ENCODE measurements around the gene BMPR1B.

Gene BMPR1B

DNA sequence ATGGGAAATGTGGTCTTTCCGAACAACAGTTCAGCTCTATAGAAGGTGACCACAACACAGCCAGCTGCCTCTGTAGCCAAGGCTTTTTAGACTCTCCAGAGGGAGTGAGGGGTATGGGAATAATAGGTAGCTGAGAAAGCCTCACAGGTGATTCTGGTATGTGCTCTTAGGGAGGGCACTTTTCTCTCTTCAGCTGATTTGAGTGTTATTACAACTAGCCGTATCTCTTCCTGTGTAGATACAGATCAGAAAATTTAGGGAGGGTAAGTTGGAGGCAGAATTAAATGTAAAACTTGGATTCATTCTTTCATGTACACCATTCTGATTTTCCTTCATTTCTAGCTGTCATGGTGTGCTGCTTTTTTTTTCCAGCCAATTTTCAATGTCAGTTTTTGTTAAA is 154.9 kb downstream of the BMPR1B start:
- no peak for DNase-seq (ENCODE audit: low read depth)

DNA sequence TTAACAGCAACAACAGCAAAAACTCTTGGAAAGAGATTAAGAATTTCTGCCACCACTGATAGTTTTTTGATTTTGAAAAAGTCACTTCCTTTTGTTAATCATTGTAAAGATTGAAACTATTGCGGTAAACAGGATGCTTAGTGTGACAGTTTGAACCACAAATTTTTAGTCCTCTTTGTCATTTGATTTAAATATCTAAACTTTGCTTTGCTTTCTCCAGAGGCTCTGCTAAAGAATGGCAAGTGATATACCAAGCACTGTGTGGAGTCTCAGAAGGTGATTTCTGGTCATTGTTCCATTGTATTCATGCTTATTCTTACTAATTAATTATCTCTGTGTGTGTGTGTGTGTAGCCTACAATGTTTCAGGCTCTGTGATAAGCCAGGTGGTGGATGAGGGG is 155.6 kb downstream of the BMPR1B start:
- DNase-seq (ENCODE audit: low read depth): no peak

GRCh38 chr4:94917146-94917545 is 159.4 kb downstream of the BMPR1B start:
- no peak for DNase-seq (ENCODE audit: low read depth)

DNA sequence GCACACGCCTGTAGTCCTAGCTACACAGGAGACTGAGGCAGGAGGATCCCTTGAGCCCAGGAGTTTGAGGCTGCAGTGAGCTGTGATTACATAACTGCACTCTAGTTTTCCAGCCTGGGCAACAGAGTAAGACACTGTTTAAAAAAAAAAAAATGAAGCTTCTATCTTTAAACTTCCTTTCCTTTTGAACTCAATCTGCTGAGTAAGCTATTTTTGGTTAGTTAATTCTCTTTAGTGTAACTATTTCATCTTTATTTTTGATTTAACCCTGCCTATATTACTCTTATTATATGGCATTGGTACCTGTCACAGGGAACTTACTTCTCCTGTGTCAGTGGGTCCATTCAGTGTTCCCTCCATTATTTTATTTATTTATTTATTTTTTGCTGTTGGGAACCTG is 160.8 kb downstream of the BMPR1B start:
- no peak for DNase-seq (ENCODE audit: low read depth)

GRCh38 chr4:94920369-94920768 is 162.6 kb downstream of the BMPR1B start:
- no peak for DNase-seq (ENCODE audit: low read depth)

DNA sequence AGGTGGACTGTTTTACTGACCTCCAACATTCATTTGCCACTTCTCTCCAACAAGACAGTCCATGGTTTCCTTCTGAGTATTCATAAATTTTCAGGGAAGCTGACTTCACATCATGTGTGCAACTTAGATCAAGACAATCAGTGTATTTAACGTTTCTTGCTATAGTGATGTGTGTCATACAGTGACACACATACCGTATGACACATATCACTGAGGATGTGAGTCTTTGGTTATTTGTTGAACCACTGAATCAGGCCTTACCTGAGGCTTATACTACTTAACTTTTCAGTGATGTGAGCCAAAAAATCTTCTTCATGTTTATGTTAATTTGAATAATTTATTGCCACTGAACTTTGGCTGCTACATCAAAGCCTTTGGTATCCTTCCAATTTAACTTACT is 166.8 kb downstream of the BMPR1B start:
- DNase-seq (ENCODE audit: low read depth): no peak

DNA sequence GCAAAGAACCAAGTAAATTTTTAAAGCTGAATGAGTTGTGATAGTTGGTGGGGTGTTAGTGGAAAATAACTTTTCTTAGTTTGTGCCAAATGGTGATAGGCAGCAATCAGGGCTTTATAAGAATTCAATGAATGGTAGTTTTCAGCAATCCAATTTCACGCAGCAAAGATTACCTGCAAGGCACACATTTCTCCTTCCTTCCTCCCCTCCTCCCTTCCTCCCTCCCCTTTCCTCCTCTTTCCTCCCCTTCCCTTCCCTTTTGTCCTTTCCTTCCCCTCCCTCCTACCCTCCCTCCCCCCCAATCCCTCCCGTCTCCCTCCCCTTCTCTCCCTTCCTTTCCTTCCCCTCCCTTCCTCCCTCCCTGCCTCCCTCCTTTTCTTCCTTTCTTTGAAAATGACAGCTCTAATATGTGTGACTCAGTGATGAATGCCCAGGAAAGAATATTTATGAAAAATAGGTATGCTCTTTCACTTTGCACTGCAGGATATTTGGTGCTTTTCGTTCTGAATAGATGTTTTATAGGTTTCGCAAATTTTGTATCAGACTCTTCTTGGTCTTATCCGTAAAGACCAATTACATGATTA is 168.1 kb downstream of the BMPR1B start:
- DNase-seq (ENCODE audit: low read depth): no peak

DNA sequence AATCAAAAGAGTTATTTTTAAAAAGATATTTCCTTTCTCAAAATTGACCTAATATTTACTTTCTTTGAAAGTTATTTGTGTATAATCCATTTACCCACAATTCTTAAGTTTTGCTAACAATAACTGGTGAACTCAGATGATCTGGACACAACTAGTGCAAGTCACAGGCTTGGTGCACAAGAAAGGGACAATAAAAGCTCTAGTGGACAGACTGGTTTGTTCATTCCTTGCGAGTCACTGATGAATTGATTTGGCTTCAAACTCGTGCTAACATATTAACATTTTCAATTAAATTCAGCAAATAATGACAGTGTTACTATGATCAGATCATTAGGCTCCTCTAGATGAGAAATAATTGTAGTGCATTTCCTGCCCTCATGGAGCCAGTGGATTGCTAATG is 169.2 kb downstream of the BMPR1B start:
- DNase-seq (ENCODE audit: low read depth): no peak

GRCh38 chr4:94927696-94928095 is 169.9 kb downstream of the BMPR1B start:
- DNase-seq (ENCODE audit: low read depth): no peak

DNA sequence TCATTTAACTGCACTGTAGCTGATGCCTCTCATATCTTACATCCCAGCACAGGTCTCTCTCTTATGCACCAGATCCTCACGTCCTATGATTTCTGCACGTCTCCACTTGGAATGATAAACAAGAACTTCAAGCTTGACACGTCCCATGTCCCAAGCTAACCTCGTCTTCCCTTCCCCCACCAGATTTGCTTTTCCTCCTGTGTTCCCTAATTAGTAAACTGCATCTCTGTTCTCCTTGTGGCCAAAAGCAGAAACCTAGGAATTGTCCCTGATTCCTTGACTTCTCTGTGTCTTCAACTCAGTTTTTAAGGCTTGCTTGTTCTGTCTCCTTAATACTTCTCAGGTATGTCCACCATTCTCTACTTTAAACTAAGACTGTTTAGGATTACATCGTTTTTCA is 171.9 kb downstream of the BMPR1B start:
- no peak for DNase-seq (ENCODE audit: low read depth)

- no peak for DNase-seq (ENCODE audit: low read depth)
Observed at GRCh38 chr4:94931626-94932025, 173.9 kb downstream of the BMPR1B start.

- DNase-seq (ENCODE audit: low read depth): no peak
Observed at GRCh38 chr4:94932366-94932765, 174.6 kb downstream of the BMPR1B start.

DNA sequence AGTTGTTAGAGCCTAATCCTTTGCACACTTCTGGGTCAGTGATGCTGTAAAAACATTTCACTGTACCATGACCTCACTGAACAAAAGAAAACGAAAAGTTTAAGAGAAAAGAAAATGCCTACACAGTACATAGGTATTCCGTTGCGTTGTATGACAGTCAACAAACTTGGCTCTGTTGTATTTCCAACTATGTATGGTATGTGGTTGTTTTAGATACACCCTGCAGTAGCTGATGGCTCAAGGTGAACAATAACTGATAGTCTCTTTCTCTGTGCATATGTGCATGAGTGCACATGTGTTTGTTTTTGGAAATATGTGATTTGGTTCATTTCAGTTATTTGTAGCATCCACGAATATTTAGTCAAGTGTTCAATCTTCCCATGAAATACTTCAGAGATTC is 176.0 kb downstream of the BMPR1B start:
- no peak for DNase-seq (ENCODE audit: low read depth)

DNA sequence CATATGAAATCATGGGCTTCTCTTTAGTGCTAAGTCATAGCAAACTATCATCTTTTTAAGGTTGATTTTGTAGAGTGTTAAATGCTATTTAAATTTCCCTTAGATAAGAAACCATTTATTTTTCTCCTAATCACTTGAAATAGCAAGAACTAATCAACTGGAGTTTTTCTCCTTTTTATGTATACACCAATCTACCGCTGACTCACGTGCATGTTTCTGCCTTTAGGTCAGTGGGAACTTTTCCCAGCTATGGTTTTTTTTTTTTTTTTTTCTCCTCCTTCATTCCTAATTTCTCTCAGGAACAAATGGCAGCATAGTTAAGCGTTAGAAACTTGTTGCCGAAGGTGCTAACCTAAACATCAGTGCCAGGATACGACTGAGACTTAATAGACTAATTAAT is 176.4 kb downstream of the BMPR1B start:
- DNase-seq (ENCODE audit: low read depth): no peak

DNA sequence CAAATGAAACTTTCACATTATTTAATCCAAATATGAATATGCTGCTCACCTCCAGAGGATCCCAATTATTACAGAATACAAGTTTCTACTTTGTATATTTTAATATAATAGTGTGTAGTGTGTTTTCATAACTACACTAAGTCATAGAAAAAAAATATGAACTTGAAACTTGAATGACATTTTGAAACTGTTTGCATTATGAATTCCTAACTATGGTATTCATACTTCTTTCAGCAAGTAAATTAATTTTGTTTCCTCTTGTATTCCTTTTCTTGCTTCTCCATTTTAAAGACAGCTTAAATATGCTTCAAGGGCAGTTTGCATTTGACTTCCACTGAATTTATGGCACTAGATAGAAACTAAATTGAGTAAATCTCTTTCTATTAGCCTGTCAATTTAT is 177.1 kb downstream of the BMPR1B start:
- no peak for DNase-seq (ENCODE audit: low read depth)

- DNase-seq (ENCODE audit: low read depth): no peak
Observed at GRCh38 chr4:94936854-94937253, 179.1 kb downstream of the BMPR1B start.

DNA sequence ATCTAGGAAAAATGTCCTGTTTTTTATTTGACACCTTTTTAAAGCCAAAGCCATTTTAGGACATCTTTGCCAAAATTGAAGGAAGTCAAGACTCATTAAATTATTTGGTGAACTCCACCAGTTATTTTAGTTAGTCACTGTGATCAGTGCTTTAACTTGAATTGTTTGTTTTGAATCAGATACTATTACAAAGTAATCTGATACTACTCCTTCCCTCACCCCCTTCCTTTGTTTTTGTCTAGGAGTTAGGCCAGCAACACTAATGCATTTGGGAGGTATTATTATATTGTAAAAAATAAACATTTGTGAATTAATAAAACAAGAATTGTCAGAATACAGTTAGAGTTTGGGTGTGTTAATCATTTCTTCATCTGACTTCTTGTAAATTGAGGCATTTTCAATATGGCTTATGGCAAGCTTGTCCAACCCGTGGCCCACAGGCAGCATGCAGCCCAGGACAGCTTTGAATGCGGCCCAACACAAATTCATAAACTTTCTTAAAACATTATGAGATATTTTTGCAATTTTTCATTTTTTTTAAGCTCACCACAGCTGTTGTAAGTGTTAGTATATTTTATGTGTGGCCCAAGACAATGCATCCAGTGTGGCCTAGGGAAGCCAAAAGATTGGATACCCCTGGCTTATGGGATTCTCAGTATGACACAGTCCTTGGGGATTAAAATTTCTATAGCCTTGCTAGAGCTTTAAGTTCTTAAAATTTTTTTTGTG is 182.2 kb downstream of the BMPR1B start:
- no peak for DNase-seq (ENCODE audit: low read depth)

DNA sequence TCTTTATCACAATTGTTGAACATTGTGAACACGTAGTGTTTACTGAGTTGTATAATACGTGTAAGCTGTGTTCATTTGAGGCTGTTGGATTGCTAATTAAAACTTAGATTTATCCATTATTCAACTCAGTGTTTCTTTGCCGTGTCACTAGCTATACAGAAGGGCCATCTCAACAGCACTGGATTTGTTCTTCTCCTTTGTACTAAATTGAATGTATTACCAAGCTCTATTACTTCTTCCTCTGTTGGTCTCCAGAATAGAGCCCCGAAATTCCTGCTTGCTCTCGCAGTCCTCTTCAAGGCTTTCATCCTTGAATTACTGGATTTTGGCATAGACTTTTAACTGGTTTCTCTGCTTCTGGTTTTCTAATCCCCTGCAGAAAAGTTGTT is 182.8 kb downstream of the BMPR1B start:
- no peak for DNase-seq (ENCODE audit: low read depth)

- DNase-seq (ENCODE audit: low read depth): no peak
Observed at GRCh38 chr4:94941706-94942105, 184.0 kb downstream of the BMPR1B start.

DNA sequence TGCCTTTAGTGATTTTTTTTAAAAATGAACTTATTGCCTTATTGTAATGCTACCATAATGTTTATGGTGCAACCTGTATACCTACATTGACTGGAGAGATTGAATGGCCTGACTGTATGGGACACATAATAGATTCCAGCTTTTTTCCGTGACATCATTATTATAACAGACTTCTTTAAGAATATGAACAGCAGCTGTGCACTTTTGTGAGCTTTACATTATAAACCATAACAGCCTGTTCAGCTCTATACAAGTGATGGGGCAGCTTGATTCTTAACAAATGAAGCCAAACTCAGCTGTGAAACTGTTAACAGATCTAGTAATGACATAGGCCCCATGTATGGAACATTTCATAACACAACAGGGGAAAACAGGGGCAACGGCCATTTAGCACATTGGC is 187.0 kb downstream of the BMPR1B start:
- no peak for DNase-seq (ENCODE audit: low read depth)

GRCh38 chr4:94947681-94948108 is 189.9 kb downstream of the BMPR1B start:
- no peak for DNase-seq (ENCODE audit: low read depth)

DNA sequence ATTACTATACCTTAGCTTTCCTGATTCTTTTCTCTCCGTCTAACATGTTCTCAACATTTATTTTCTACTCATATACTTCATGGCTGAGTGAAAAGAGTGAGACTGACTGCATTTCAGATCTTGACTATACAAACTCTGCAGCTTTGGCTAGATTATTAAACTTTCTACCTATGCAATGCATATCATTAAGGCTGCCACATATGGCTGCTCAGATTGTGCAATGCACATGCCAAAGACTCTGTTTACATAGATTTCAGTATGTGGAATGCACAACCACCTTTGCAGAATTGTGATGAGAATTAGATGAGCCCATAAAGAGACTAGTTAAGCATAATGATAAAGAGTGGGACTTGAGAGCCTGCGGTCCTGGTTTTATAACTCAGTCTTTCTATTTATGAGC is 196.5 kb downstream of the BMPR1B start:
- DNase-seq (ENCODE audit: low read depth): no peak

GRCh38 chr4:94957030-94957429 is 199.3 kb downstream of the BMPR1B start:
- DNase-seq (ENCODE audit: low read depth): no peak

DNA sequence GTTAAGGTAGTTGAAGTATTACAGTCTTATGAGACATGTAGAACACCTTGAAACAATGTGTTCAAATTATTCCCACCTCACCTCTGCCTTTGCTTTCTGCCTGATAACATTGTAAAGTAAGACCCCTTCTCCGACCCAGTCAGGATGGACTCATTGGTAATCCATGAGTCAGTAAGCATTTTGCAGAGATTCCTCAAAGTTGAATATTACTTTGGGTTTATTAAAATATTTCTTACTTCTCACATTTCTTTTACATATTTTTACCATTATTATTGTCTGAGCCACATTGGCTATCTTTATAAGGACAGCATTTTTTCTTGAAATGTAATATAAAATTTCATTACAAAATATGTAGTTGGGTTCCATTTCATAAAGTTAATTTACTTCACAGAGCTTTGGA is 201.6 kb downstream of the BMPR1B start:
- DNase-seq (ENCODE audit: low read depth): no peak

Data from stimulated activated CD8-positive, alpha-beta memory T cell treated with anti-CD3 and anti-CD28 coated beads, Interleukin-12 subunit alpha, Interleukin-12 subunit beta, amount 100 ng/mL, for 4 hours (primary cell).